Gastrocnemius medialis (tissue), 4 donors: Measurements from ENCODE around the gene HNRNPA1L2. TPM values are rescaled to one million over a fixed set of nuclear protein-coding genes. Genes with fewer than 3 reads are reported as not detected.

Source experiments
- ATAC-seq, 2 donors: fragments of 150-250 bp; one replicate each; pipeline ENCODE4 v1.9.1; 2016
- DNase-seq, 2 donors: peaks; one replicate each; pipeline ENCODE4 v3.0.0-alpha.2; 2019
- H3K27ac ChIP-seq, 4 donors: fragments of 200-600 bp; sonication (generic); 1 replicate in 1 of 4; 2 replicates in 3 of 4; pipeline ENCODE4 v1.5.1; 2016 to 2018; ENCODE audit warnings: mild to moderate bottlenecking in 2 of 4, moderate library complexity in 1 of 4
- H3K27me3 ChIP-seq, 3 donors: fragments of 200-600 bp; sonication (generic) in 2 of 3; 1 replicate in 1 of 3; 2 replicates in 2 of 3; pipeline versions ENCODE4 v1.5.1 to v1.6.0; 2016 to 2019; ENCODE audit warnings: mild to moderate bottlenecking in 1 of 3, moderate library complexity in 1 of 3
- H3K36me3 ChIP-seq, 2 donors: fragments of 200-600 bp; sonication (generic) in 1 of 2; one replicate each; pipeline ENCODE4 v1.5.1; 2017 to 2018
- H3K4me1 ChIP-seq, 2 donors: fragments of 200-600 bp; sonication (generic) in 1 of 2; one replicate each; pipeline ENCODE4 v1.5.1; 2016 to 2017; ENCODE audit warnings: mild to moderate bottlenecking in 2 of 2
- H3K4me3 ChIP-seq, 4 donors: fragments of 200-600 bp; sonication (generic) in 3 of 4; 1 replicate in 1 of 4; 2 replicates in 3 of 4; pipeline ENCODE4 v1.5.1; 2016 to 2019; ENCODE audit warnings: mild to moderate bottlenecking in 2 of 4
- H3K9me3 ChIP-seq, 3 donors: fragments of 200-600 bp; sonication (generic) in 2 of 3; 1 replicate in 1 of 3; 2 replicates in 2 of 3; pipeline ENCODE4 v1.5.1; 2016 to 2019
- POLR2A ChIP-seq, 2 donors: fragments of 450-650 bp; IDR thresholded peaks; one replicate each; pipeline ENCODE4 v1.6.1; 2017; ENCODE audit warnings: antibody characterized with exemption in 2 of 2, mild to moderate bottlenecking in 2 of 2, moderate library complexity in 2 of 2
- in situ Hi-C, 4 donors: fragments of 200-750 bp; cut with MboI; loops; one replicate each; pipeline versions ENCODE4 v1.15.0 to v1.8.0; 2017; ENCODE audit warnings: low sequenced_read_pairs in 4 of 4
- intact Hi-C: fragments of 100-400 bp; cut with DNase I; formaldehyde crosslinking; loops from one replicate; pipeline ENCODE4 v1.15.1; 2023; ENCODE audit warnings: low total_unique reads
- total RNA-seq, 4 donors: library from RNA; depleted of rRNA; stranded (reverse); fragments of >200 nt; gene quantifications; one replicate each; pipeline versions ENCODE4 v1.1.0 to v1.2.3, GENCODE V29; 2016
- TF ChIP-seq, protein P1 (sequence below), 5 experiments: fragments of 450-650 bp in 3 of 5; fragments of 200-600 bp in 2 of 5; sonication (generic) in 2 of 5; IDR thresholded peaks in 4 of 5; conservative IDR thresholded peaks in 1 of 5; 1 replicate in 4 of 5; 2 replicates in 1 of 5; pipeline ENCODE4 v1.5.1; 2016 to 2019; ENCODE audit warnings: antibody characterized with exemption in 5 of 5, mild to moderate bottlenecking in 3 of 5, moderate library complexity in 3 of 5

HNRNPA1L2 gene
- total RNA-seq, 4 donors from 2014 or later, result 0.55 to 1.3 (median 1.1) TPM

GRCh38 chr13:52664272-52664671 lies 22.0 kb downstream of the HNRNPA1L2 start:
- Histone ChIP-seq H3K27me3 (no peaks in the 10 kb centered on the region), H3K4me1 (no peaks in the 10 kb centered on the region), H3K9me3 (no peaks in the 10 kb centered on the region), H3K36me3 (peaks cover 0 to 91% of the 10 kb centered on the region in 2 donors), H3K4me3 (no peak overlapping the region), H3K27ac (no peak overlapping the region)
- TF ChIP-seq, protein P1, sequence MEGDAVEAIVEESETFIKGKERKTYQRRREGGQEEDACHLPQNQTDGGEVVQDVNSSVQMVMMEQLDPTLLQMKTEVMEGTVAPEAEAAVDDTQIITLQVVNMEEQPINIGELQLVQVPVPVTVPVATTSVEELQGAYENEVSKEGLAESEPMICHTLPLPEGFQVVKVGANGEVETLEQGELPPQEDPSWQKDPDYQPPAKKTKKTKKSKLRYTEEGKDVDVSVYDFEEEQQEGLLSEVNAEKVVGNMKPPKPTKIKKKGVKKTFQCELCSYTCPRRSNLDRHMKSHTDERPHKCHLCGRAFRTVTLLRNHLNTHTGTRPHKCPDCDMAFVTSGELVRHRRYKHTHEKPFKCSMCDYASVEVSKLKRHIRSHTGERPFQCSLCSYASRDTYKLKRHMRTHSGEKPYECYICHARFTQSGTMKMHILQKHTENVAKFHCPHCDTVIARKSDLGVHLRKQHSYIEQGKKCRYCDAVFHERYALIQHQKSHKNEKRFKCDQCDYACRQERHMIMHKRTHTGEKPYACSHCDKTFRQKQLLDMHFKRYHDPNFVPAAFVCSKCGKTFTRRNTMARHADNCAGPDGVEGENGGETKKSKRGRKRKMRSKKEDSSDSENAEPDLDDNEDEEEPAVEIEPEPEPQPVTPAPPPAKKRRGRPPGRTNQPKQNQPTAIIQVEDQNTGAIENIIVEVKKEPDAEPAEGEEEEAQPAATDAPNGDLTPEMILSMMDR (IDR thresholded peaks at IDR 0.05 in 4 of 5, conservative IDR thresholded peaks at IDR 0.05 in 1 of 5), result no peak
- TF ChIP-seq POLR2A (IDR thresholded peaks at IDR 0.05), result no peak
- ATAC-seq (no peak), DNase-seq (no peak)
- in situ Hi-C loops (loop anchor here in 2 of 4 donors (25.0 kb wide), 2 partner anchors 202 to 477 kb away; partner anchors contain the start of genes CKAP2 (in 1 of the 2) and VPS36 (in 1 of the 2)), intact Hi-C loops (no loop called here)

GRCh38 chr13:52665325-52665724 lies 23.1 kb downstream of the HNRNPA1L2 start:
- no peak for TF ChIP-seq POLR2A (IDR thresholded peaks at IDR 0.05)
- TF ChIP-seq, protein P1 (IDR thresholded peaks at IDR 0.05 in 4 of 5, conservative IDR thresholded peaks at IDR 0.05 in 1 of 5), result peak in 1 of 5 experiments; percentile 36
- H3K27me3 ChIP-seq, result no peaks in the 10 kb centered on the region
- in situ Hi-C loops, result loop anchor here in 2 of 4 donors (25.0 kb wide), 2 partner anchors 203 to 478 kb away; partner anchors contain the start of genes CKAP2 (in 1 of the 2) and VPS36 (in 1 of the 2)

DNA sequence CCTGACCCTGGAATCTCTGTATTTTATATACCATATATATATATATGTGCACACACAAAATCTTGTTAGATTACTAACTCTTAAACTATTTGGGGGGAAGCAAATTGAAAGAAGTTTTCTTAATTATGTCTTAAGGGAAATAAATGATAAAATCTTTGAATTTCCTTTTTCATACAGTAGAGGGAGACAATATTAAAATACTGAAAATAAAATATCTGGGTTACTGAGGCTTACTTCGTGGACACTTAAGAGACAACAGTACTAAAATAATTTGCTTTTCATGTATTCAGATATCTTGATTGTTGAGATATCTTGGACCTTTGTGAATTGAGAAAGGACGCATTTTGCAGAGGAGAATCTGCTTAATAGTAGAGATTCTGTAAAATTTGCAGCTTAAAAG lies 27.4 kb downstream of the HNRNPA1L2 start:
- no peaks in the 10 kb centered on the region for H3K4me1 ChIP-seq
- intact Hi-C loops (no loop called here), in situ Hi-C loops (loop anchor here in 2 of 4 donors (25.0 kb wide), 2 partner anchors 207 to 482 kb away; partner anchors contain the start of genes CKAP2 (in 1 of the 2) and VPS36 (in 1 of the 2))
- DNase-seq (no peak), ATAC-seq (no peak)
- peaks cover 0 to 45% of the 10 kb centered on the region in 2 donors for H3K36me3 ChIP-seq
- no peak overlapping the region for H3K27ac ChIP-seq
- H3K9me3 ChIP-seq, result no peaks in the 10 kb centered on the region
- H3K4me3 ChIP-seq, result no peak overlapping the region
- TF ChIP-seq, protein P1 (IDR thresholded peaks at IDR 0.05 in 4 of 5, conservative IDR thresholded peaks at IDR 0.05 in 1 of 5), result no peak
- no peak for TF ChIP-seq POLR2A (IDR thresholded peaks at IDR 0.05)
- no peaks in the 10 kb centered on the region for H3K27me3 ChIP-seq

More at GRCh38 chr13:52665325-52665724, 23.1 kb downstream of the HNRNPA1L2 start:
- DNase-seq (no peak), ATAC-seq (no peak)
- H3K4me3 ChIP-seq, result no peak overlapping the region
- peaks cover 0 to 87% of the 10 kb centered on the region in 2 donors for H3K36me3 ChIP-seq
- H3K9me3 ChIP-seq, result no peaks in the 10 kb centered on the region
- intact Hi-C loops, result no loop called here
- no peak overlapping the region for H3K27ac ChIP-seq
- no peaks in the 10 kb centered on the region for H3K4me1 ChIP-seq

DNA sequence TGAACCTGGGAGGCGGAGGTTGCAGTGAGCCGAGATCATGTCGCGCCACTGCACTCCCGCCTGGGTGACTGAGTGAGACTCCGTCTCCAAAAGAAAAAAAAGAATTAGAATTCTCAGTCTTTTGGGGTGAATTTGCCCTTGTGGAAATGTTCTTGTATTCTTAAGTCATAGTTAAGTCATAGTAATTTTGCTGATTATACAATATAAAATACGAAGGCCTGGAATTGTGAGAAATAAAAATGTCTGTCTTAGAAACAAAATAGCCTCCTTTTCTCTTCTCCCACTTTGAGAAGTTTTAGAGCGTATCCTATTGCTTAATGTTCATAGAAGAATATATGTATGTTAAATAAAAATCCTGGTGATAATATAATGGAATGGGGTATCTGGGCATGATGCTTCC lies 28.5 kb downstream of the HNRNPA1L2 start:
- no peak overlapping the region for H3K4me3 ChIP-seq
- in situ Hi-C loops (loop anchor here in 2 of 4 donors (25.0 kb wide), 2 partner anchors 208 to 483 kb away; partner anchors contain the start of genes CKAP2 (in 1 of the 2) and VPS36 (in 1 of the 2)), intact Hi-C loops (no loop called here)
- H3K9me3 ChIP-seq, result no peaks in the 10 kb centered on the region
- TF ChIP-seq, protein P1 (IDR thresholded peaks at IDR 0.05 in 4 of 5, conservative IDR thresholded peaks at IDR 0.05 in 1 of 5), result no peak
- TF ChIP-seq POLR2A (IDR thresholded peaks at IDR 0.05), result no peak
- H3K36me3 ChIP-seq, result peaks cover 0 to 35% of the 10 kb centered on the region in 2 donors
- no peaks in the 10 kb centered on the region for H3K4me1 ChIP-seq
- ATAC-seq (no peak), DNase-seq (no peak)
- H3K27ac ChIP-seq, result no peak overlapping the region
- no peaks in the 10 kb centered on the region for H3K27me3 ChIP-seq
